B cell (primary cell): ENCODE results near the gene NAT10. TPM values are rescaled to one million over a fixed set of nuclear protein-coding genes. Genes with fewer than 3 reads are reported as not detected.

Source experiments
- ATAC-seq: fragments of 200-7000 bp; cut with Tn5 transposase; one replicate; pipeline ENCODE4 v1.10.0; 2021; ENCODE audit warnings: low read depth, mild to moderate bottlenecking, moderate number of reproducible peaks, moderate library complexity
- CTCF ChIA-PET: fragments of 350-600 bp; sonication (Branson Sonifier 250); formaldehyde crosslinking; loops from one replicate; lab custom pipeline; 2021; ENCODE audit warnings: antibody characterized with exemption, inconsistent platforms; lab: Charles Lee
- POLR2A ChIA-PET: fragments of 350-600 bp; sonication (Branson Sonifier 250); formaldehyde crosslinking; loops from one replicate; lab custom pipeline; 2021; ENCODE audit warnings: antibody characterized with exemption; lab: Charles Lee
- DNase-seq: peaks from one replicate; pipeline ENCODE4 v3.0.0; 2013
- H2AFZ ChIP-seq: 2 replicates; pipeline ENCODE4 v1.6.1; 2012; ENCODE audit warnings: mild to moderate bottlenecking, low read depth, low read length; ENCODE audit not compliant: insufficient read depth, poor library complexity, severe bottlenecking
- H3K27ac ChIP-seq, 2 donors: 1 replicate in 1 of 2; 2 replicates in 1 of 2; pipeline ENCODE4 v1.5.1; 2012 to 2013; ENCODE audit warnings: low read length in 2 of 2, mild to moderate bottlenecking in 2 of 2, moderate library complexity in 1 of 2
- H3K27me3 ChIP-seq, 4 experiments: fragments of 200-600 bp in 1 of 4; sonication (generic) in 1 of 4; replicated peaks in 1 of 4; 1 replicate in 2 of 4; 2 replicates in 2 of 4; pipeline versions ENCODE4 v1.6.1 to v1.7.0; 2013 to 2016; ENCODE audit warnings: low read length in 3 of 4, mild to moderate bottlenecking in 2 of 4, mixed read lengths in 1 of 4, moderate library complexity in 1 of 4; ENCODE audit not compliant: insufficient read depth in 4 of 4, control insufficient read depth in 3 of 4; ENCODE audit errors: control extremely low read depth in 1 of 4
- H3K36me3 ChIP-seq, 2 experiments: replicated peaks in 1 of 2; 1 replicate in 1 of 2; 2 replicates in 1 of 2; pipeline versions ENCODE4 v1.6.1 to v1.7.1; 2013; ENCODE audit warnings: low read length in 1 of 2; ENCODE audit not compliant: insufficient read depth in 2 of 2, control insufficient read depth in 1 of 2; ENCODE audit errors: control extremely low read depth in 1 of 2, extremely low read depth in 1 of 2
- H3K4me1 ChIP-seq, 2 donors: fragments of 200-600 bp in 1 of 2; sonication (generic) in 1 of 2; 1 replicate in 1 of 2; 2 replicates in 1 of 2; pipeline versions ENCODE4 v1.5.1 to v1.6.1; 2013 to 2017; ENCODE audit warnings: low read length in 2 of 2; ENCODE audit not compliant: control insufficient read depth in 2 of 2, insufficient read depth in 2 of 2
- H3K4me2 ChIP-seq: replicated peaks from 2 replicates; pipeline ENCODE3; 2012; ENCODE audit warnings: mild to moderate bottlenecking, low read depth, low read length; ENCODE audit not compliant: poor library complexity, severe bottlenecking
- H3K4me3 ChIP-seq, 5 experiments: fragments of 200-600 bp in 1 of 5; sonication (generic) in 1 of 5; 1 replicate in 3 of 5; 2 replicates in 2 of 5; pipeline versions ENCODE4 v1.5.1 to v1.7.0; 2011 to 2016; ENCODE audit warnings: low read length in 4 of 5, mild to moderate bottlenecking in 4 of 5, low read depth in 2 of 5, control low read depth in 1 of 5, moderate library complexity in 1 of 5; ENCODE audit not compliant: insufficient read depth in 1 of 5; ENCODE audit errors: control extremely low read depth in 1 of 5, extremely low read depth in 1 of 5
- H3K79me2 ChIP-seq: fragments of 200-600 bp; sonication (generic); one replicate; pipeline ENCODE4 v1.6.0; 2016; ENCODE audit warnings: low read length; ENCODE audit not compliant: control insufficient read depth, insufficient read depth
- H3K9ac ChIP-seq: fragments of 200-600 bp; sonication (generic); 2 replicates; pipeline ENCODE4 v1.6.1; 2017; ENCODE audit warnings: mild to moderate bottlenecking, low read length, moderate library complexity
- H3K9me3 ChIP-seq, 3 donors: one replicate each; pipeline versions ENCODE4 v1.6.1 to v1.7.1; 2013; ENCODE audit warnings: low read length in 2 of 3; ENCODE audit not compliant: control insufficient read depth in 2 of 3, insufficient read depth in 1 of 3; ENCODE audit errors: control extremely low read depth in 1 of 3
- H4K20me1 ChIP-seq: 2 replicates; pipeline ENCODE4 v1.6.0; 2012; ENCODE audit warnings: mild to moderate bottlenecking, low read length; ENCODE audit not compliant: insufficient read depth, control insufficient read depth, poor library complexity, severe bottlenecking
- H3K27ac Mint-ChIP-seq: one replicate; pipeline ENCODE4 v1.8.0; 2021; ENCODE audit warnings: mixed read lengths
- H3K27me3 Mint-ChIP-seq: one replicate; pipeline ENCODE4 v1.8.0; 2021; ENCODE audit warnings: mixed read lengths
- H3K4me1 Mint-ChIP-seq: one replicate; pipeline ENCODE4 v1.8.0; 2021; ENCODE audit warnings: mixed read lengths
- H3K4me3 Mint-ChIP-seq: one replicate; pipeline ENCODE4 v1.8.0; 2021; ENCODE audit warnings: mixed read lengths
- H3K9me3 Mint-ChIP-seq: one replicate; pipeline ENCODE4 v1.8.0; 2022; ENCODE audit warnings: mixed read lengths; ENCODE audit not compliant: insufficient read depth
- EZH2 ChIP-seq: IDR thresholded peaks from 2 replicates; pipeline ENCODE4 v1.6.1; 2012; ENCODE audit warnings: borderline replicate concordance, low read depth, mild to moderate bottlenecking, moderate library complexity, low read length; ENCODE audit not compliant: insufficient read depth, poor library complexity, severe bottlenecking
- WGBS: methylation state at CpG from one replicate; pipeline ENCODE4 v1.1.5; 2013; ENCODE audit warnings: missing lambda C conversion rate; ENCODE audit not compliant: insufficient coverage; 5-methylcytosine and 5-hydroxymethylcytosine counted together
- intact Hi-C: fragments of 100-400 bp; cut with micrococcal nuclease; formaldehyde crosslinking; loops from one replicate; pipeline ENCODE4 v1.10.0; 2022
- polyA plus RNA-seq: library from polyadenylated mRNA; depleted of rRNA; stranded (reverse); fragments of >200 nt; gene quantifications from 2 replicates; pipeline ENCODE4 v1.2.3, GENCODE V29; 2012
- total RNA-seq, 2 donors: library from RNA; stranded (reverse); fragments of 120-200 nt in 1 of 2; gene quantifications; 1 replicate in 1 of 2; 2 replicates in 1 of 2; pipeline versions ENCODE4 v1.2.3 to v1.2.4, GENCODE V29; 2013 to 2022
- TF ChIP-seq, protein P1 (sequence below): fragments of 200-600 bp; IDR thresholded peaks from one replicate; pipeline ENCODE4 v1.8.0; 2022; ENCODE audit warnings: antibody characterized with exemption, mild to moderate bottlenecking

The NAT10 gene
- total and polyA plus RNA-seq, 2 donors (not counting 1 experiment from before 2014, with no cell fraction given) = 24.9 to 73.5 TPM

DNA sequence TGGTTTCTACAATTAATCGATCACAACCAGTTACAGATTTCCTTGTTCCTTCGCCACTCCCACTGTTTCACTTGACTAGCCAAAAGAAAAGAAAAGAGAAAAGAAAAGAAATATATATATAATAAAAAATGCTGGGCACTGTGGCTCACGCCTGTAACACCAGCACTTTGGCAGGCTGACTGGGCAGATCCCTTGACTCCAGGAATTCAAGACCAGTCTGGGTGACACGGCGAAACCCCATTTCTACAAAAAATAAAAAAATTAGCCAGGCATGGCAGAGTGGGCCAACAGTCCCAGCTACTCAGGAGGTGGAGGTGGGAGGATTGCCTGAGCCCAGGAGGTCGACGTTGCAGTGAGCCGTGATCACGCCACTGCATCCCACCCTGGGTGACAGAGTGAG is 83.8 kb downstream of the NAT10 start:
- ATAC-seq = no peak
- no CpG with 5 or more reads among the region's 9 CpGs for WGBS
- H3K27me3 ChIP-seq = no peaks in the 10 kb centered on the region
- TF ChIP-seq EZH2 = no peak
- CTCF ChIA-PET = interaction anchor here (1.2 to 2.3 kb wide), 2 partner anchors 14 to 169 kb away, joined by 3 to 14 read pairs; partner anchors contain the start of gene ABTB2
- H3K36me3 ChIP-seq = no peaks in the 10 kb centered on the region
- H3K4me2 ChIP-seq = no peak overlapping the region
- Mint-ChIP-seq H3K9me3 (no peaks in the 10 kb centered on the region), H3K27me3 (no peaks in the 10 kb centered on the region), H3K4me1 (peaks cover 4% of the 10 kb centered on the region), H3K27ac (no peak overlapping the region), H3K4me3 (no peak overlapping the region)
- no peaks in the 10 kb centered on the region for H4K20me1 ChIP-seq
- peaks cover 0 to 2% of the 10 kb centered on the region in 2 donors for H3K4me1 ChIP-seq
- no peak overlapping the region for H3K4me3 ChIP-seq
- H3K79me2 ChIP-seq = no peaks in the 10 kb centered on the region
- H3K9me3 ChIP-seq = no peaks in the 10 kb centered on the region
- H2AFZ ChIP-seq = no peak overlapping the region
- no peak for DNase-seq
- H3K27ac ChIP-seq = no peak overlapping the region
- no peak overlapping the region for H3K9ac ChIP-seq
- POLR2A ChIA-PET = no interaction called here
- intact Hi-C loops = no loop called here

DNA sequence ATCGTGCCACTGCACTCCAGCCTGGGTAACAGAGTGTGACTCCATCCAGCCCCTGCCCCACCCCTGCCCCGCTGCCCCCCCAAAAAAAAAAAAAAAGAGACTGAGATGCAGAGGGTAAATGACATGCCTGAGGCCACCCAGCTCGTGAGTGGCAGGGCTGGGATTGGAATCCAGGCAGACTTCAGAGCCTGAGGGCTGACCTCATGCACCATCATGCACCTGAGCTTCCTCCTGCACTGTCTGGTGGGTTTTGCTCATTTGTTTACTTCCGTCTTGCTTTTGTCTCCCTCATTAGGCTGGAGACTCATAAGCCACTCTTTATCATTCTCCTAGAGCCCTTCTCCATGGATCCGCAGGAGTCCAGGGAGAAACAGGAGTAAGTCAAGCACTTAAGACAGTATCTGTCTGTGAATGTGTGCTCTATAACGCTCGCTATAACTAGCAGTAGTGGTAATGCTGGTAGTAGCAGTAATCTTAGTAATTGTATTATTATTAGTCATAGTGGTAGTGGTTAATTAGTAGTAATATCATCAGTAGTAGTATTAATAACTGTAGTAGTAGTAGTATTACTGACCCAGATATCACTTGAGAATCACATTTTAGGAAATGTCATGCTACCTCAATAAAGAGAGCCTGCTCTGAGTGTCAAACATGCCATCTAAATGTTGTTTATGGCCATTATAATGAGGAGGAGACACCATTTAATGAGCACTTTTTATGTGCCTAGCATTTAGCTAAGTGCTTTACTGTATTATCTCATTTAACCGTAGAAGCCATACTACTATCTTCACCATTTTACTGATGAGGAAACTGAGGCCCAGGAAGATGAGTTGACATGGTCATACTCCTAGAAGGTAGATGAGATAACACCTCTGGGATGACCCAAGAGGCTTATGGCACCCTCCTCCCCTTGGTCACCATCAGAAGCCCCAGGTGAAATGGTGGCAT is 85.0 kb downstream of the NAT10 start:
- 44% methylated on average over 1 of the region's 8 CpGs for WGBS
- H4K20me1 ChIP-seq = no peaks in the 10 kb centered on the region
- no peak for ATAC-seq
- H3K9me3 Mint-ChIP-seq = no peaks in the 10 kb centered on the region
- H3K9ac ChIP-seq = no peak overlapping the region
- no peak for DNase-seq
- peaks cover 0 to 2% of the 10 kb centered on the region in 2 donors for H3K4me1 ChIP-seq
- TF ChIP-seq, protein P1, sequence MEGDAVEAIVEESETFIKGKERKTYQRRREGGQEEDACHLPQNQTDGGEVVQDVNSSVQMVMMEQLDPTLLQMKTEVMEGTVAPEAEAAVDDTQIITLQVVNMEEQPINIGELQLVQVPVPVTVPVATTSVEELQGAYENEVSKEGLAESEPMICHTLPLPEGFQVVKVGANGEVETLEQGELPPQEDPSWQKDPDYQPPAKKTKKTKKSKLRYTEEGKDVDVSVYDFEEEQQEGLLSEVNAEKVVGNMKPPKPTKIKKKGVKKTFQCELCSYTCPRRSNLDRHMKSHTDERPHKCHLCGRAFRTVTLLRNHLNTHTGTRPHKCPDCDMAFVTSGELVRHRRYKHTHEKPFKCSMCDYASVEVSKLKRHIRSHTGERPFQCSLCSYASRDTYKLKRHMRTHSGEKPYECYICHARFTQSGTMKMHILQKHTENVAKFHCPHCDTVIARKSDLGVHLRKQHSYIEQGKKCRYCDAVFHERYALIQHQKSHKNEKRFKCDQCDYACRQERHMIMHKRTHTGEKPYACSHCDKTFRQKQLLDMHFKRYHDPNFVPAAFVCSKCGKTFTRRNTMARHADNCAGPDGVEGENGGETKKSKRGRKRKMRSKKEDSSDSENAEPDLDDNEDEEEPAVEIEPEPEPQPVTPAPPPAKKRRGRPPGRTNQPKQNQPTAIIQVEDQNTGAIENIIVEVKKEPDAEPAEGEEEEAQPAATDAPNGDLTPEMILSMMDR = no peak
- TF ChIP-seq EZH2 = no peak
- intact Hi-C loops = no loop called here
- ChIA-PET POLR2A (no interaction called here), CTCF (interaction anchor here (1.9 kb wide), 1 partner anchor 16 kb away, joined by 11 read pairs; no protein-coding TSS in a partner anchor)
- no peak overlapping the region for H3K27ac Mint-ChIP-seq
- no peak overlapping the region for H3K4me3 Mint-ChIP-seq
- peaks cover 4% of the 10 kb centered on the region for H3K4me1 Mint-ChIP-seq
- no peak overlapping the region for H3K4me2 ChIP-seq
- no peak overlapping the region for H2AFZ ChIP-seq
- no peaks in the 10 kb centered on the region for H3K36me3 ChIP-seq
- H3K27me3 Mint-ChIP-seq = no peaks in the 10 kb centered on the region
- H3K27ac ChIP-seq = no peak overlapping the region
- no peaks in the 10 kb centered on the region for H3K9me3 ChIP-seq
- H3K27me3 ChIP-seq = no peaks in the 10 kb centered on the region
- no peaks in the 10 kb centered on the region for H3K79me2 ChIP-seq
- H3K4me3 ChIP-seq = no peak overlapping the region
